ENCODE measurements around the gene DDX28.
A peak's percentile ranks its signal among the peaks of the same experiment; 100 is the strongest.
"Not testable (repeated sequence)": the region's sequence is repeated elsewhere in the genome, so short reads cannot be mapped to it uniquely, and the experiment has no call there.

The DDX28 gene

GRCh38 chr16:67999985-68000384 is 23.0 kb downstream of the DDX28 start:
- no peak for DNase-seq
- in situ Hi-C loops (cut with HindIII; ENCODE audit: low pct_ligation_motif_present, low pct_unique_long_range_greater_than_20kb, low sequenced_read_pairs): loop anchor here (25.0 kb wide), 1 partner anchor 212 kb away; no protein-coding TSS in a partner anchor

GRCh38 chr16:67998779-67999688 is 24.0 kb downstream of the DDX28 start, which contains the start of gene DPEP2:
Gene DPEP2 (minus strand): TSS chr16:67999484. CDS start chr16:67993212, 6,272 bp downstream.
- DNase-seq: not testable (repeated sequence)
- in situ Hi-C loops (cut with HindIII; ENCODE audit: low pct_ligation_motif_present, low pct_unique_long_range_greater_than_20kb, low sequenced_read_pairs): loop anchor here (25.0 kb wide), 1 partner anchor 213 kb away; no protein-coding TSS in a partner anchor

- in situ Hi-C loops (cut with HindIII; ENCODE audit: low pct_ligation_motif_present, low pct_unique_long_range_greater_than_20kb, low sequenced_read_pairs): loop anchor here (25.0 kb wide), 1 partner anchor 214 kb away; no protein-coding TSS in a partner anchor
- not testable (repeated sequence) for DNase-seq
These were observed 24.7 kb downstream of the DDX28 start for GRCh38 chr16:67998231-67998778.

- in situ Hi-C loops (cut with HindIII; ENCODE audit: low pct_ligation_motif_present, low pct_unique_long_range_greater_than_20kb, low sequenced_read_pairs): loop anchor here (25.0 kb wide), 1 partner anchor 216 kb away; no protein-coding TSS in a partner anchor
- no peak for DNase-seq
These were observed 26.4 kb downstream of the DDX28 start for GRCh38 chr16:67996666-67997065.

GRCh38 chr16:67995423-67995822 is 27.6 kb downstream of the DDX28 start:
- in situ Hi-C loops (cut with HindIII; ENCODE audit: low pct_ligation_motif_present, low pct_unique_long_range_greater_than_20kb, low sequenced_read_pairs): loop anchor here (25.0 kb wide), 1 partner anchor 217 kb away; no protein-coding TSS in a partner anchor
- DNase-seq: no peak

GRCh38 chr16:67994040-67994408 is 29.0 kb downstream of the DDX28 start:
- in situ Hi-C loops (cut with HindIII; ENCODE audit: low pct_ligation_motif_present, low pct_unique_long_range_greater_than_20kb, low sequenced_read_pairs): loop anchor here (25.0 kb wide), 1 partner anchor 218 kb away; no protein-coding TSS in a partner anchor

GRCh38 chr16:67993207-67994039 is 29.6 kb downstream of the DDX28 start:
- in situ Hi-C loops (cut with HindIII; ENCODE audit: low pct_ligation_motif_present, low pct_unique_long_range_greater_than_20kb, low sequenced_read_pairs): loop anchor here (25.0 kb wide), 1 partner anchor 219 kb away; no protein-coding TSS in a partner anchor
- DNase-seq: peak; percentile 76

More at GRCh38 chr16:67994040-67994408, 29.0 kb downstream of the DDX28 start:
- not testable (repeated sequence) for DNase-seq

GRCh38 chr16:67992661-67993206 is 30.3 kb downstream of the DDX28 start:
- in situ Hi-C loops (cut with HindIII; ENCODE audit: low pct_ligation_motif_present, low pct_unique_long_range_greater_than_20kb, low sequenced_read_pairs): loop anchor here (25.0 kb wide), 1 partner anchor 220 kb away; no protein-coding TSS in a partner anchor
- no peak for DNase-seq

GRCh38 chr16:67990018-67990386 is 33.0 kb downstream of the DDX28 start:
- DNase-seq: no peak
- in situ Hi-C loops (cut with HindIII; ENCODE audit: low pct_ligation_motif_present, low pct_unique_long_range_greater_than_20kb, low sequenced_read_pairs): loop anchor here (25.0 kb wide), 1 partner anchor 222 kb away; no protein-coding TSS in a partner anchor

GRCh38 chr16:67989322-67990017 is 33.6 kb downstream of the DDX28 start:
- in situ Hi-C loops (cut with HindIII; ENCODE audit: low pct_ligation_motif_present, low pct_unique_long_range_greater_than_20kb, low sequenced_read_pairs): loop anchor here (25.0 kb wide), 1 partner anchor 223 kb away; no protein-coding TSS in a partner anchor

GRCh38 chr16:67988675-67989074 is 34.4 kb downstream of the DDX28 start:
- in situ Hi-C loops (cut with HindIII; ENCODE audit: low pct_ligation_motif_present, low pct_unique_long_range_greater_than_20kb, low sequenced_read_pairs): loop anchor here (25.0 kb wide), 1 partner anchor 224 kb away; no protein-coding TSS in a partner anchor

More at GRCh38 chr16:67989322-67990017, 33.6 kb downstream of the DDX28 start:
- no peak for DNase-seq

GRCh38 chr16:67987460-67988160 is 35.4 kb downstream of the DDX28 start:
- no peak for DNase-seq
- in situ Hi-C loops (cut with HindIII; ENCODE audit: low pct_ligation_motif_present, low pct_unique_long_range_greater_than_20kb, low sequenced_read_pairs): loop anchor here (25.0 kb wide), 1 partner anchor 225 kb away; no protein-coding TSS in a partner anchor

More at GRCh38 chr16:67988675-67989074, 34.4 kb downstream of the DDX28 start:
- no peak for DNase-seq

GRCh38 chr16:67986949-67987348 is 36.1 kb downstream of the DDX28 start:
- in situ Hi-C loops (cut with HindIII; ENCODE audit: low pct_ligation_motif_present, low pct_unique_long_range_greater_than_20kb, low sequenced_read_pairs): loop anchor here (25.0 kb wide), 1 partner anchor 225 kb away; no protein-coding TSS in a partner anchor
- DNase-seq: no peak

GRCh38 chr16:67982011-67982696 is 40.9 kb downstream of the DDX28 start:
- in situ Hi-C loops (cut with HindIII; ENCODE audit: low pct_ligation_motif_present, low pct_unique_long_range_greater_than_20kb, low sequenced_read_pairs): loop anchor here (25.0 kb wide), 1 partner anchor 230 kb away; no protein-coding TSS in a partner anchor
- no peak for DNase-seq

- in situ Hi-C loops (cut with HindIII; ENCODE audit: low pct_ligation_motif_present, low pct_unique_long_range_greater_than_20kb, low sequenced_read_pairs): loop anchor here (25.0 kb wide), 1 partner anchor 232 kb away; no protein-coding TSS in a partner anchor
- DNase-seq: no peak
These were observed 42.9 kb downstream of the DDX28 start, which contains the start of gene DPEP3 for GRCh38 chr16:67979955-67980678. Gene DPEP3 (minus strand): TSS chr16:67980499. CDS start chr16:67980380, 119 bp downstream.

All from ACHN (cell line).